ENCODE results near the gene CEMIP. TPM values are rescaled to one million over a fixed set of nuclear protein-coding genes. Genes with fewer than 3 reads are reported as not detected.

Gene CEMIP
- total and polyA plus RNA-seq, 2 experiments from 2014 or later = 2.3 to 4.4 TPM

GRCh38 chr15:80736560-80736959 lies 42.6 kb upstream of the CEMIP start:
- Histone ChIP-seq H3K79me2 (peaks cover 71% of the 10 kb centered on the region), H2AFZ (no peak overlapping the region)
- no peak for DNase-seq (ENCODE audit: low spot score)

GRCh38 chr15:80739919-80740318 lies 39.3 kb upstream of the CEMIP start:
- WGBS (ENCODE audit: low lambda C conversion rate, missing lambda C conversion rate) = 76% methylated on average over 3 of the region's 3 CpGs
- no peak for DNase-seq (ENCODE audit: low spot score)
- Histone ChIP-seq H3K4me1 (ENCODE audit: insufficient read depth) (peaks cover 10% of the 10 kb centered on the region), H3K79me2 (peaks cover 53% of the 10 kb centered on the region), H2AFZ (no peak overlapping the region), H3K36me3 (replicated peaks; ENCODE audit: insufficient read depth, low read depth) (no peaks in the 10 kb centered on the region), H4K20me1 (ENCODE audit: insufficient read depth, poor library complexity, severe bottlenecking) (no peaks in the 10 kb centered on the region), H3K27me3 (no peaks in the 10 kb centered on the region), H3K9me2 (replicated peaks; ENCODE audit: insufficient read depth) (no peaks in the 10 kb centered on the region), H3K4me2 (no peak overlapping the region), H3K4me3 (no peak overlapping the region), H3K27ac (no peak overlapping the region), H3K9me3 (ENCODE audit: low read depth) (no peaks in the 10 kb centered on the region)
- TF ChIP-seq EZH2 (IDR thresholded peaks at IDR 0.05; ENCODE audit: borderline replicate concordance) = no peak
- TF ChIP-seq EZH2phosphoT487 (IDR thresholded peaks at IDR 0.05; ENCODE audit: low read depth, severe bottlenecking, unreplicated experiment) = no peak
- TF ChIP-seq CTCF (IDR thresholded peaks at IDR 0.05; ENCODE audit: poor library complexity) = no peak

More at GRCh38 chr15:80736560-80736959, 42.6 kb upstream of the CEMIP start:
- Histone ChIP-seq H3K27ac (no peak overlapping the region), H3K4me2 (no peak overlapping the region), H3K36me3 (replicated peaks; ENCODE audit: insufficient read depth, low read depth) (no peaks in the 10 kb centered on the region), H3K27me3 (no peaks in the 10 kb centered on the region), H4K20me1 (ENCODE audit: insufficient read depth, poor library complexity, severe bottlenecking) (peaks cover 14% of the 10 kb centered on the region), H3K9me3 (ENCODE audit: low read depth) (no peaks in the 10 kb centered on the region), H3K4me1 (ENCODE audit: insufficient read depth) (no peaks in the 10 kb centered on the region), H3K4me3 (no peak overlapping the region), H3K9me2 (replicated peaks; ENCODE audit: insufficient read depth) (no peaks in the 10 kb centered on the region)
- no peak for TF ChIP-seq CTCF (IDR thresholded peaks at IDR 0.05; ENCODE audit: poor library complexity)
- TF ChIP-seq EZH2phosphoT487 (IDR thresholded peaks at IDR 0.05; ENCODE audit: low read depth, severe bottlenecking, unreplicated experiment) = no peak
- no peak for TF ChIP-seq EZH2 (IDR thresholded peaks at IDR 0.05; ENCODE audit: borderline replicate concordance)
- 73% methylated on average over 4 of the region's 4 CpGs for WGBS (ENCODE audit: low lambda C conversion rate, missing lambda C conversion rate)

- H4K20me1 ChIP-seq (ENCODE audit: insufficient read depth, poor library complexity, severe bottlenecking) = no peaks in the 10 kb centered on the region
- no peak overlapping the region for H3K4me3 ChIP-seq
- TF ChIP-seq EZH2 (IDR thresholded peaks at IDR 0.05; ENCODE audit: borderline replicate concordance) = no peak
- no peak for TF ChIP-seq EZH2phosphoT487 (IDR thresholded peaks at IDR 0.05; ENCODE audit: low read depth, severe bottlenecking, unreplicated experiment)
- no peak for TF ChIP-seq CTCF (IDR thresholded peaks at IDR 0.05; ENCODE audit: poor library complexity)
- no peaks in the 10 kb centered on the region for H3K36me3 ChIP-seq (replicated peaks; ENCODE audit: insufficient read depth, low read depth)
- no peak overlapping the region for H3K4me2 ChIP-seq
- WGBS (ENCODE audit: low lambda C conversion rate, missing lambda C conversion rate) = 94% methylated on average over 4 of the region's 4 CpGs
- H3K27me3 ChIP-seq = no peaks in the 10 kb centered on the region
- H2AFZ ChIP-seq = no peak overlapping the region
- H3K9me3 ChIP-seq (ENCODE audit: low read depth) = no peaks in the 10 kb centered on the region
- H3K9me2 ChIP-seq (replicated peaks; ENCODE audit: insufficient read depth) = no peaks in the 10 kb centered on the region
- peaks cover 10% of the 10 kb centered on the region for H3K4me1 ChIP-seq (ENCODE audit: insufficient read depth)
- H3K79me2 ChIP-seq = peaks cover 60% of the 10 kb centered on the region
- no peak overlapping the region for H3K27ac ChIP-seq
- no peak for DNase-seq (ENCODE audit: low spot score)
These were observed 37.1 kb upstream of the CEMIP start for GRCh38 chr15:80742081-80742480.
